Suprapubic skin (tissue), 4 donors: ENCODE measurements around the gene ZNRD2.

Experiments
- EP300 ChIP-seq: sonication (generic); formaldehyde crosslinking; IDR thresholded peaks from one replicate; pipeline ENCODE4 v1.6.1; 2017; ENCODE audit warnings: antibody characterized with exemption
- POLR2A ChIP-seq, 2 donors: fragments of 450-650 bp; IDR thresholded peaks; one replicate each; pipeline ENCODE4 v1.6.1; 2017; ENCODE audit warnings: antibody characterized with exemption in 2 of 2, mild to moderate bottlenecking in 2 of 2, moderate library complexity in 2 of 2
- POLR2AphosphoS5 ChIP-seq, 3 donors: sonication (generic); formaldehyde crosslinking; IDR thresholded peaks; one replicate each; pipeline ENCODE4 v1.6.1; 2017; ENCODE audit warnings: antibody characterized with exemption in 3 of 3
- TF ChIP-seq, protein P1 (sequence below), 2 donors: fragments of 200-600 bp in 1 of 2; fragments of 450-650 bp in 1 of 2; sonication (generic) in 1 of 2; IDR thresholded peaks; one replicate each; pipeline ENCODE4 v1.5.1; 2016 to 2019; ENCODE audit warnings: antibody characterized with exemption in 2 of 2, mild to moderate bottlenecking in 1 of 2, moderate library complexity in 1 of 2

DNA sequence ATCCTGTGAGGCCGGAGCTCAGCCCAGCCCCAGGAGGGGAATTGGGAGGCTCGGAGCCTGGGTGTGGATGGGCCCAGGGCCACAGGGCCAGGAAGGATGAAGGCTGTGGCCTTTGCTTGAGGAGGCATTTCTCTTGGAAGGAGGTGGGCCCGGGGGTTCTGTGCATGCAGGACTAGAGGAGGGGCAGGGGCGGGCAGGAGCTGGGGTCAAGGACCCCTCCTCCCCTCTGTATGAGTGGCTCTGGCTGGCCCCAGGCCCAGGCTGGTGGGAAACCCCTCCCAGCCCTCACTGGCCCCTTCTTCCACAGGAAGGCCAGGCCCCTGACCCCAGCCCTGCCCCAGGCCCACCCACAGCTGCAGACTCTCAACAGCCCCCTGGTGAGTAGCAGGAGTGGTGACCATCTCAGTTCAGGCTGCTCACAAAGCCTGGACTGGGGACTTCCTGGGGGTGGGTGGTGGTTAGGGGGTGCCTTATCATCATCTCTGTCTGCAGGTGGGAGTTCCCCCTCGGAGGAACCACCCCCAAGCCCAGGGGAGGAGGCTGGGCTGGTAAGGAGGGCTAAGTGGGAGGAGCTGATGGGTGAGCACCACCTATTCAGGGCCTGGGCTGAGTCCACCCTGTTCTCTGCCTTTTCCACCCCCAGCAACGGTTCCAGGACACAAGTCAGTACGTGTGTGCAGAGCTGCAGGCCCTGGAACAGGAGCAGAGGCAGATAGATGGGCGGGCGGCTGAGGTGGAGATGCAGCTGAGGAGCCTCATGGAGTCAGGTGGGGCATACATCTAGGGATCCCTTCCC, 19.4 kb downstream of the ZNRD2 start:
- no peak for TF ChIP-seq EP300
- TF ChIP-seq, protein P1, sequence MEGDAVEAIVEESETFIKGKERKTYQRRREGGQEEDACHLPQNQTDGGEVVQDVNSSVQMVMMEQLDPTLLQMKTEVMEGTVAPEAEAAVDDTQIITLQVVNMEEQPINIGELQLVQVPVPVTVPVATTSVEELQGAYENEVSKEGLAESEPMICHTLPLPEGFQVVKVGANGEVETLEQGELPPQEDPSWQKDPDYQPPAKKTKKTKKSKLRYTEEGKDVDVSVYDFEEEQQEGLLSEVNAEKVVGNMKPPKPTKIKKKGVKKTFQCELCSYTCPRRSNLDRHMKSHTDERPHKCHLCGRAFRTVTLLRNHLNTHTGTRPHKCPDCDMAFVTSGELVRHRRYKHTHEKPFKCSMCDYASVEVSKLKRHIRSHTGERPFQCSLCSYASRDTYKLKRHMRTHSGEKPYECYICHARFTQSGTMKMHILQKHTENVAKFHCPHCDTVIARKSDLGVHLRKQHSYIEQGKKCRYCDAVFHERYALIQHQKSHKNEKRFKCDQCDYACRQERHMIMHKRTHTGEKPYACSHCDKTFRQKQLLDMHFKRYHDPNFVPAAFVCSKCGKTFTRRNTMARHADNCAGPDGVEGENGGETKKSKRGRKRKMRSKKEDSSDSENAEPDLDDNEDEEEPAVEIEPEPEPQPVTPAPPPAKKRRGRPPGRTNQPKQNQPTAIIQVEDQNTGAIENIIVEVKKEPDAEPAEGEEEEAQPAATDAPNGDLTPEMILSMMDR (IDR thresholded peaks at IDR 0.05) = no peak
- TF ChIP-seq POLR2A (IDR thresholded peaks at IDR 0.05) = no peak
- TF ChIP-seq POLR2AphosphoS5 (IDR thresholded peaks at IDR 0.05) = no peak
